Stimulated activated CD8-positive, alpha-beta memory T cell treated with anti-CD3 and anti-CD28 coated beads, Interleukin-7, amount 100 ng/mL, for 4 hours (primary cell): ENCODE data around the gene MBP.
A peak's percentile ranks its signal among the peaks of the same experiment; 100 is the strongest.

Source experiments
- DNase-seq, 2 donors: peaks; one replicate each; pipeline ENCODE4 v3.0.0-alpha.2; 2020; ENCODE audit warnings: low read depth in 2 of 2

MBP gene

GRCh38 chr18:77100751-77101355, 31.7 kb downstream of the MBP start:
- no peak for DNase-seq

GRCh38 chr18:77099485-77100370, 32.9 kb downstream of the MBP start:
- peak in 1 of 2 donors; percentile 46 for DNase-seq

- DNase-seq: no peak
Measured at GRCh38 chr18:77098538-77099174, 33.9 kb downstream of the MBP start.

GRCh38 chr18:77098029-77098428, 34.6 kb downstream of the MBP start:
- no peak for DNase-seq

GRCh38 chr18:77096936-77097886, 35.4 kb downstream of the MBP start:
- DNase-seq: no peak

GRCh38 chr18:77095391-77096371, 36.9 kb downstream of the MBP start:
- no peak for DNase-seq

- no peak for DNase-seq
Measured at GRCh38 chr18:77093586-77093985, 39.0 kb downstream of the MBP start.

- DNase-seq: no peak
Measured at GRCh38 chr18:77093067-77093430, 39.5 kb downstream of the MBP start.

- no peak for DNase-seq
Measured at GRCh38 chr18:77092104-77093066, 40.2 kb downstream of the MBP start.

- DNase-seq: no peak
Measured at GRCh38 chr18:77091366-77091765, 41.2 kb downstream of the MBP start.

GRCh38 chr18:77090546-77091174, 41.9 kb downstream of the MBP start:
- no peak for DNase-seq

- DNase-seq: no peak
Measured at GRCh38 chr18:77089723-77090285, 42.8 kb downstream of the MBP start.

GRCh38 chr18:77088963-77089722, 43.4 kb downstream of the MBP start:
- no peak for DNase-seq

GRCh38 chr18:77087393-77088141, 45.0 kb downstream of the MBP start:
- DNase-seq: no peak

- no peak for DNase-seq
Measured at GRCh38 chr18:77086656-77087392, 45.8 kb downstream of the MBP start.

GRCh38 chr18:77086034-77086433, 46.5 kb downstream of the MBP start:
- no peak for DNase-seq
